Parathyroid adenoma (tissue), 2 donors: ENCODE measurements around the gene CCL23.

ENCODE experiments used
- H2AFZ ChIP-seq: fragments of 300-600 bp; sonication (generic); one replicate; pipeline ENCODE4 v1.7.0; 2017; ENCODE audit warnings: antibody characterized with exemption, mild to moderate bottlenecking
- H3K27ac ChIP-seq: fragments of 300-600 bp; sonication (generic); one replicate; pipeline ENCODE4 v1.7.0; 2017
- H3K27me3 ChIP-seq: fragments of 300-600 bp; sonication (generic); one replicate; pipeline ENCODE4 v1.7.0; 2017; ENCODE audit warnings: low read length; ENCODE audit not compliant: control insufficient read depth, insufficient read depth
- H3K36me3 ChIP-seq: fragments of 300-600 bp; sonication (generic); one replicate; pipeline ENCODE4 v1.7.0; 2017; ENCODE audit warnings: low read length; ENCODE audit not compliant: control insufficient read depth, insufficient read depth
- H3K4me1 ChIP-seq: fragments of 300-600 bp; sonication (generic); one replicate; pipeline ENCODE4 v1.7.0; 2017; ENCODE audit warnings: control low read depth
- H3K4me2 ChIP-seq: fragments of 300-600 bp; sonication (generic); one replicate; pipeline ENCODE4 v1.7.0; 2017; ENCODE audit warnings: low read length
- H3K4me3 ChIP-seq: fragments of 300-600 bp; sonication (generic); one replicate; pipeline ENCODE4 v1.7.0; 2017; ENCODE audit warnings: low read depth, low read length
- H3K79me2 ChIP-seq: fragments of 300-600 bp; sonication (generic); one replicate; pipeline ENCODE4 v1.7.0; 2017; ENCODE audit warnings: control low read depth
- H3K9ac ChIP-seq: fragments of 300-600 bp; sonication (generic); one replicate; pipeline ENCODE4 v1.7.0; 2017; ENCODE audit warnings: mild to moderate bottlenecking
- H3K9me3 ChIP-seq: fragments of 300-600 bp; sonication (generic); one replicate; pipeline ENCODE4 v1.7.0; 2017; ENCODE audit warnings: low read length; ENCODE audit not compliant: control insufficient read depth
- CTCF ChIP-seq: fragments of 300-600 bp; sonication (generic); IDR thresholded peaks from one replicate; pipeline ENCODE4 v1.7.0; 2017; ENCODE audit warnings: antibody characterized with exemption, mild to moderate bottlenecking
- donor health status: primary hyperparathyroidism.

Gene CCL23

GRCh38 chr17:36001862-36002603 is 15.7 kb downstream of the CCL23 start:
- H3K36me3 ChIP-seq = no peaks in the 10 kb centered on the region
- no peaks in the 10 kb centered on the region for H3K9me3 ChIP-seq
- H3K4me2 ChIP-seq = no peak overlapping the region
- no peak overlapping the region for H2AFZ ChIP-seq
- H3K4me1 ChIP-seq = no peaks in the 10 kb centered on the region
- H3K79me2 ChIP-seq = no peaks in the 10 kb centered on the region
- no peak overlapping the region for H3K27ac ChIP-seq
- no peaks in the 10 kb centered on the region for H3K27me3 ChIP-seq
- no peak overlapping the region for H3K4me3 ChIP-seq
- no peak for TF ChIP-seq CTCF
- no peak overlapping the region for H3K9ac ChIP-seq

- no peaks in the 10 kb centered on the region for H3K27me3 ChIP-seq
- TF ChIP-seq CTCF = no peak
- no peak within 1 kb of the TSS for H3K27ac ChIP-seq
- no peak within 1 kb of the TSS for H3K9ac ChIP-seq
- no peak within 1 kb of the TSS for H3K4me3 ChIP-seq
- no peak within 1 kb of the TSS for H2AFZ ChIP-seq
- H3K4me1 ChIP-seq = no peaks in the 10 kb centered on the region
- H3K36me3 ChIP-seq = no peaks in the 10 kb centered on the region
- no peaks in the 10 kb centered on the region for H3K9me3 ChIP-seq
- no peak within 1 kb of the TSS for H3K4me2 ChIP-seq
- H3K79me2 ChIP-seq = no peaks in the 10 kb centered on the region
Measured at GRCh38 chr17:36001110-36001771, 16.5 kb downstream of the CCL23 start, which contains the start of gene CCL15. Gene CCL15 (minus strand): TSS chr17:36001553. CDS start chr17:36001492, 61 bp downstream.

GRCh38 chr17:36000732-36001109 is 17.1 kb downstream of the CCL23 start:
- Histone ChIP-seq H3K4me1 (no peaks in the 10 kb centered on the region), H3K4me2 (no peak overlapping the region), H3K27ac (no peak overlapping the region), H3K79me2 (no peaks in the 10 kb centered on the region), H3K9ac (no peak overlapping the region), H3K36me3 (no peaks in the 10 kb centered on the region), H3K27me3 (no peaks in the 10 kb centered on the region), H3K9me3 (no peaks in the 10 kb centered on the region), H2AFZ (no peak overlapping the region), H3K4me3 (no peak overlapping the region)
- no peak for TF ChIP-seq CTCF

GRCh38 chr17:35998756-35999155 is 19.0 kb downstream of the CCL23 start:
- no peak overlapping the region for H2AFZ ChIP-seq
- no peak overlapping the region for H3K9ac ChIP-seq
- no peaks in the 10 kb centered on the region for H3K4me1 ChIP-seq
- H3K36me3 ChIP-seq = no peaks in the 10 kb centered on the region
- no peaks in the 10 kb centered on the region for H3K27me3 ChIP-seq
- H3K79me2 ChIP-seq = no peaks in the 10 kb centered on the region
- H3K9me3 ChIP-seq = no peaks in the 10 kb centered on the region
- H3K4me3 ChIP-seq = no peak overlapping the region
- H3K4me2 ChIP-seq = no peak overlapping the region
- H3K27ac ChIP-seq = no peak overlapping the region
- TF ChIP-seq CTCF = no peak
